ENCODE results near the gene AMACR. TPM values are rescaled to one million over a fixed set of nuclear protein-coding genes. Genes with fewer than 3 reads are reported as not detected.

Gene AMACR
- total RNA-seq = 1 to 10 TPM; 7.5 to 7.8 TPM

- Mint-ChIP-seq H3K27me3 (peaks cover 2% of the 10 kb centered on the region), H3K4me3 (peak within 1 kb of the TSS; percentile 79), H3K4me1 (peaks cover 36% of the 10 kb centered on the region), H3K9me3 (no peaks in the 10 kb centered on the region), H3K27ac (peak within 1 kb of the TSS; percentile 89), H3K36me3 (ENCODE audit: low read depth) (peaks cover 15% of the 10 kb centered on the region)
- DNase-seq = peak; percentile 86
- POLR2A ChIA-PET = interaction anchor here (0.8 to 3.1 kb wide), 5 partner anchors 8 to 922 kb away, joined by 3 to 24 read pairs (median 5); partner anchors contain the start of gene DNAJC21
- CTCF ChIA-PET = interaction anchor here (1.0 to 2.0 kb wide), 4 partner anchors 11 to 38 kb away, joined by 3 to 11 read pairs (median 6); no protein-coding TSS in a partner anchor
These were observed at the start of gene AMACR for GRCh38 chr5:34007621-34008600. Gene AMACR (minus strand): TSS chr5:34008050. CDS start chr5:34008019, 31 bp downstream.

GRCh38 chr5:34057569-34057968 lies 49.7 kb upstream of the AMACR start:
- Mint-ChIP-seq H3K36me3 (ENCODE audit: low read depth) (peaks cover 11% of the 10 kb centered on the region), H3K27me3 (no peaks in the 10 kb centered on the region), H3K9me3 (no peaks in the 10 kb centered on the region), H3K27ac (no peak overlapping the region), H3K4me1 (no peaks in the 10 kb centered on the region), H3K4me3 (no peak overlapping the region)
- CTCF ChIA-PET = no interaction called here
- POLR2A ChIA-PET = no interaction called here
- DNase-seq = no peak

DNA sequence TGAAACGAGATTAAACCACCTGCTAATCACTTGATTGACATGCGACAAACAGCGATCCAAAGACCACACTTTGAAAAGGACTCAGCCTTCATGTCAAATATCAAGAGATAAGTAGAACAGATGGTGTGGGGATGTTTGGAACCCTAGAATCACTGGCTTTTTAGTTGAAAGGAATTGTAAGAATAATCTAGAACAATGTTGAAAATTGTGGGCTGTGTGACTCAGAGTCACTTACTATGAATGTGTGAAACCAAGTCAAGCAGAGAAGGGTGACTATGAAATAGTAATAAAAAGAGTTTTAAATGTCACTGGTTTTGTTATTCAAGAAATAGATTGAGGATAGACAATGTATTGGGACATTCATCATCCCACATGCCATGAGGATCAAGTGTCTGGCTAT lies 49.3 kb upstream of the AMACR start:
- Mint-ChIP-seq H3K4me1 (no peaks in the 10 kb centered on the region), H3K27me3 (no peaks in the 10 kb centered on the region), H3K27ac (no peak overlapping the region), H3K4me3 (no peak overlapping the region), H3K36me3 (ENCODE audit: low read depth) (peaks cover 9% of the 10 kb centered on the region), H3K9me3 (no peaks in the 10 kb centered on the region)
- ChIA-PET POLR2A (no interaction called here), CTCF (no interaction called here)
- DNase-seq = no peak

DNA sequence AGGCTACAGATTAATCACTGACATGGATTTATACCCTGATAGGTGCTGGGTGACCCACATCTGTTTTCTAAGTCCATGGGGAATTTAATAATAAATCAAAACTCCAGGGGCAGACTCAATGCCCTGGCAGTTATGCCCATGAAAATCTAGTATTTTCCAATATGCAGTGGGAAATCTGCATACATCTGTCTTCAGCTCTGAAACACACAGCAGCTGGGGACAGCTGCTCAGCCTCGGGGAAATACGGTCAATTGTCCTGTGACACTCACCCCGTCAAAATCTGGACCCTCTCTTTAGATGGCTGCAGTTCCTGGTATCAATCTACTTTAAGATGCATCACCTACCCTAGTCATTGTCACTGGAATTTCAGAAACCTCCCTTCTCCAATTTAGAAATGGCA lies 47.8 kb upstream of the AMACR start:
- Mint-ChIP-seq H3K27me3 (no peaks in the 10 kb centered on the region), H3K36me3 (ENCODE audit: low read depth) (peaks cover 6% of the 10 kb centered on the region), H3K4me1 (no peaks in the 10 kb centered on the region), H3K4me3 (no peak overlapping the region), H3K27ac (no peak overlapping the region), H3K9me3 (no peaks in the 10 kb centered on the region)
- CTCF ChIA-PET = no interaction called here
- no peak for DNase-seq
- POLR2A ChIA-PET = no interaction called here

DNA sequence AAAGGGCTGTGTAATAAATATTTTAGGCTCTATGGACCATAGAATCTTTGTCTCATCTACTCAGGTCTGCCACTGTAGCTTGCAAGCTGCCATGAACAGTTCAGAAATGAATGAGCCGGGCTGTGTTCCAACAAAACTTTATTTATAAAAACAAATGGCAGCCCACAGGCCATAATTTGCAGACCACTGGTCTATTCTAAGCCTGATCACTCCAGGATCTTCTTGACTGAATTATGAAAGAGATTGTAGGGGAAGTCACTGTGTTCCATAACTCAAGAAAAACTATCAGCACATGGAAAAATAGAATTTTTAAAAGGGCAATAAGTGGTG lies 46.5 kb upstream of the AMACR start:
- POLR2A ChIA-PET = no interaction called here
- Mint-ChIP-seq H3K36me3 (ENCODE audit: low read depth) (peaks cover 10% of the 10 kb centered on the region), H3K27me3 (no peaks in the 10 kb centered on the region), H3K4me1 (no peaks in the 10 kb centered on the region), H3K27ac (no peak overlapping the region), H3K9me3 (no peaks in the 10 kb centered on the region), H3K4me3 (no peak overlapping the region)
- no peak for DNase-seq
- CTCF ChIA-PET = interaction anchor here (0.9 kb wide), 1 partner anchor 619 kb away, joined by 3 read pairs; no protein-coding TSS in a partner anchor

DNA sequence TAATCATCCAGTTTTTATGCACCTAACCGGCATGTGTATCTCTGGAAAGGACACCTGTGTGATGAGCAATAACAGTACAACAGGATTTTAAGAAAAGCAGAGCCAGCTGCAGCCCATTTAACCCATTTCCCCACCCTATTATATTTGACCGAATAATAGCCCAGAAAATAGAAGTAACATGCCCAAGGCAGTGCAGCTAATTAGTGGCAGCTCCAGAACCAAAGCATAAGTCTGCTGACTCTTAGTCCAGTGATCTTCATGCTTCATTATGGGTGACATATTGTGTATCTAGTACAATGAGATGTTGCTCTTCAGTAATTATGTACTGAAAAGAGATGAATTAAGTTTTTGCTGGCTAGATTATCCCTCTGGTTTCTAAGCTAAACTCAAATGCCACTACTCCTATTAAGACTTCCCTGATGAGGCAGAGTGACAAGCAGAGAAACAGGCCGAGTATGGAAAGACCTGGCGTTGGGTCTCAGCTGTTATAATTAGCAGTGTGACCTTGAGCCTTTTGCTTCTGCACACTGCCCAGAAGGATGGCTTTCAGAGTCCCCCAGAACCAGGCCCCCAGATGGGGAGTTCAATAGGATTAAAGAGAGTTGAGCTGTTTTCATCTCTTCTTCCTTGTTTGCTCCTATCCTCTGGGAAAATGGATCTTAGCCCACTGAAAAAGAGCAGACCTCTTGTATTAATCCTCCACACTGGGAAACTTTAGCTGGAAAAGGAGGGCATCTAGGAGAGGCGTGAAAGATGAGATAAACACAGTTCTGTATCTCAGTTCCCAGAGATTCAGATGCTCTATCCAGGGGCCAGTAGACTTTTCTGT lies 45.9 kb upstream of the AMACR start:
- CTCF ChIA-PET = interaction anchor here (0.9 kb wide), 1 partner anchor 618 kb away, joined by 3 read pairs; no protein-coding TSS in a partner anchor
- H3K4me1 Mint-ChIP-seq = no peaks in the 10 kb centered on the region

DNA sequence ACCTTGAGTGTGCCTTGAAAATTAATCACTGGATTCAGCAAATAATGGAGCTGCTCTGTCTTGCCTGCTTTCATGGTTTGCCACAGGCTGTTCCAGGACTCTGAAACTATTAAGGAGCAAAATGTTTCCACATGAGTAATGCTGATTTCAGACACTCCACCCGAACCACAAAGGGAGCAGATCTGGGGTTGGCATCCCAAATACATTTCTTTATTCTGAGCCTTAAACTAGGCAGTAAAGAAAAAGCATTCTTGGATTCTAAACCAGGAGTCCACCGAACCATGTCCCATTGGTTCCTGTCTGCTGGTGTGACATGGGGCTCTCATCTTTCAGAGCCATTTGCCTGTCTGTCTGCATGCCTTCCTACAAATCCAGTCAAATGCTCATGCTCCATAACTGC lies 45.3 kb upstream of the AMACR start:
- DNase-seq = no peak
- Mint-ChIP-seq H3K27me3 (no peaks in the 10 kb centered on the region), H3K36me3 (ENCODE audit: low read depth) (peaks cover 12% of the 10 kb centered on the region), H3K4me1 (no peaks in the 10 kb centered on the region), H3K4me3 (no peak overlapping the region), H3K27ac (no peak overlapping the region), H3K9me3 (no peaks in the 10 kb centered on the region)
- ChIA-PET CTCF (no interaction called here), POLR2A (no interaction called here)

More for the DNA sequence above, 45.9 kb upstream of the AMACR start:
- no peak for DNase-seq
- Mint-ChIP-seq H3K36me3 (ENCODE audit: low read depth) (peaks cover 10% of the 10 kb centered on the region), H3K27ac (no peak overlapping the region), H3K9me3 (no peaks in the 10 kb centered on the region), H3K4me3 (no peak overlapping the region), H3K27me3 (no peaks in the 10 kb centered on the region)
- POLR2A ChIA-PET = no interaction called here

DNA sequence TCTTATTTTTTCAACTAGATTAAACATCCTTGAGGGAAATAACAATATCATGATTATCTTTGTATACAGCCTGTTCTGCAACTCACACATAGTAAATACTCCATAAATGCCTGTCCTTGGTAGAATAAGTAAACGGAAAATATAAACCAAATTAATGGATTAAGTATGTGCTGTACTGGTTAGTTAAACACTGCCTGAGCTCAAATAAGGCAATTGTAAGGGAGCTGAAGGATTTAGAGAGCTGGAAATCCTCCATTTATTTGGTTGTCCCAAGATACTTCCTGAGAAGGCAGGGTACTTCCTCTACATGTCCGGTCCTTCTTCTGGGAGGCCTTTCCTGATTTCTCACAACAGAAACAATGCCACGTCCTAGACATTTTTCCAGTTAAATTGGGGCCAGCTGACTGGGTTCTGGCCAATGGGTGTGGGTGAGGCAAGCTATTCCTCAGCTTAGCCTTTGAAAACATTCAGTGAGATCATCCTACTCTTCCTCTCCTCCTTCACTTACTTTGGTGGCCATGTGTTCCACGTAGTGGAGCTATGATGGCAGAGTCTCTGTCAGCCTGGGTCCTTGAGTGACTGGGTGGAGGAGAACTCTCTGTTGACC lies 43.6 kb upstream of the AMACR start:
- H3K4me1 Mint-ChIP-seq = no peaks in the 10 kb centered on the region
- POLR2A ChIA-PET = no interaction called here
- H3K27me3 Mint-ChIP-seq = no peaks in the 10 kb centered on the region
- H3K27ac Mint-ChIP-seq = no peak overlapping the region
- H3K36me3 Mint-ChIP-seq (ENCODE audit: low read depth) = peaks cover 12% of the 10 kb centered on the region
- CTCF ChIA-PET = no interaction called here
- H3K4me3 Mint-ChIP-seq = no peak overlapping the region
- H3K9me3 Mint-ChIP-seq = no peaks in the 10 kb centered on the region
- DNase-seq = no peak

DNA sequence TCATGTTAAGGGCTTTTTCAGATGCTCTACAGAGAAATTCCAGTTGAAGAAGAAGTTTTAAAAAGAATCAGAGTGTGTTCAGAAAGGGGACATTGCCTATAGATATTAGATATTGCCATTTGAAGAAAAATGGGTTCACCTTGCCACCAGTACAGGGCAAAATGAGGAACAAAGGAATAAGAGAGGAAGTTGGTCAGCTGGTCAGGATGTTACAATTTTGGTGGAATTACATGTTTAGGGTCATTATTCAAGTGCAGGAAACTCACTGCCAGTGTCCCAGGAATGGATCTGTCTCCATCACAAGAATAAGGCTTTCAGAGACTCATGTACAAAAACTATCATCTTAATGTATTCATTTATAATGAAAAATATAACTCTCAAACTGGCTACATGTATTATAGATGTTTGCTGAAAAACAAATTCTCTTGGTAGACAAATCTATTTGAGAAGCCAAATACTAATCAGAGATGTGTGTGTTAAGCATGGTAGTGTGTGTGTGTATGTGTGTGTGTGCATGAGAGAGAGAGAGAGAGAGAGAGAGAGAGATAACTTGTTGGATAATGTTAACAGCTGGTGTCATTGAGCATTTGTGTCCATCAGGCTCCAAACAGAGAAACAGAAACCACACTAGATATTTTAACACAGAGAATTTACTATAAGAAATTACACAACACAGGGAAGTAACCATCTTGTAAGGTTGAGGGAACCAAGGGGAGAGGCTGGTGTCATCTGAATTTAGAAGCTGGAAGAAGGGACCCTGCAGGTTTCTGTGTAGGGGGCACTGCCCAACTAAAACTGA lies 40.1 kb upstream of the AMACR start:
- ChIA-PET POLR2A (no interaction called here), CTCF (interaction anchor here (1.9 kb wide), 1 partner anchor 51 kb away, joined by 8 read pairs; no protein-coding TSS in a partner anchor)
- peaks cover 12% of the 10 kb centered on the region for H3K36me3 Mint-ChIP-seq (ENCODE audit: low read depth)
- H3K9me3 Mint-ChIP-seq = no peaks in the 10 kb centered on the region
- no peaks in the 10 kb centered on the region for H3K4me1 Mint-ChIP-seq
- no peak overlapping the region for H3K27ac Mint-ChIP-seq
- no peak for DNase-seq
- H3K27me3 Mint-ChIP-seq = no peaks in the 10 kb centered on the region
- no peak overlapping the region for H3K4me3 Mint-ChIP-seq

GRCh38 chr5:34047143-34047542 lies 39.3 kb upstream of the AMACR start:
- Mint-ChIP-seq H3K27me3 (no peaks in the 10 kb centered on the region), H3K27ac (no peak overlapping the region), H3K9me3 (no peaks in the 10 kb centered on the region), H3K4me1 (no peaks in the 10 kb centered on the region), H3K4me3 (no peak overlapping the region), H3K36me3 (ENCODE audit: low read depth) (peaks cover 12% of the 10 kb centered on the region)
- DNase-seq = no peak
- POLR2A ChIA-PET = no interaction called here
- CTCF ChIA-PET = no interaction called here

DNA sequence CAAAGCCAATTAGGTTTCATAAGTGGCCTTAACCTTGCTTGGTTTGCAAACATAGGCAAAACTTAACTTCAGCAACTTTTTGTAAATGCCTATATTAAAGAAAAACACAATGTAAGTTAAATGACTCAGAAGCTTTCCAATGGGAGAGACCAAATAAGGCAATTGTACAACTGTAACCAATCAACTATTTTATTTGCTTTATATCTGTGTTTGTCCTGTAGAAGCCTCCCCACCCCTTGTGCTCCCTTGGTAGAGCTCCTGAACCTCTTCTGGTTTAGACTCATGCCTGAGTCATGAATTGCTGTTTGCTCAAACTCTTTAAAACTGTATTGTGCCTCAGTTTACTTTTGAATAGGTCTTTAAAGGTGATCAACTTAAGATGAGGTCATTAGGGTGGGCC lies 38.1 kb upstream of the AMACR start:
- POLR2A ChIA-PET = no interaction called here
- no peaks in the 10 kb centered on the region for H3K27me3 Mint-ChIP-seq
- H3K27ac Mint-ChIP-seq = no peak overlapping the region
- no peak overlapping the region for H3K4me3 Mint-ChIP-seq
- peaks cover 12% of the 10 kb centered on the region for H3K36me3 Mint-ChIP-seq (ENCODE audit: low read depth)
- H3K9me3 Mint-ChIP-seq = no peaks in the 10 kb centered on the region
- no peak for DNase-seq
- CTCF ChIA-PET = no interaction called here
- H3K4me1 Mint-ChIP-seq = no peaks in the 10 kb centered on the region

DNA sequence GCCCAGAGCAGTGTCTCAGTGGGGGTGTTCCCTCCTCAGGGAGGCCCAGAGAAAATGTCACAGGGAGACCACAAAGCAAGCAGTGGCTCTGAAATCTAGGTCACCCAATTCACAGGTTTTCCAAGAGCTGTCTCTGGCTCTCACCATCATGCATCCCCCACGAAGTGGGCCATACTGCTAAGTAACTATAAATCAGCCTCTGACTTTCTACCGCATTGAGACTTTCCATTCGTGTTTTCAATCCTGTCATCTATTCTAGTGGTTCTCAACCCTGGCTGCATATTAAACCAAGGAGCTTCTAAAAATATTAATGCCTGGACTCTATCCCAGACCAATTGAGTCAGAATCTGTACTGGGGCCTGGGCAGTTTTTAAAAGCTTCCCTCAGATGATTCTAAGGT lies 37.2 kb upstream of the AMACR start:
- Mint-ChIP-seq H3K4me1 (no peaks in the 10 kb centered on the region), H3K27ac (no peak overlapping the region), H3K4me3 (no peak overlapping the region), H3K27me3 (no peaks in the 10 kb centered on the region), H3K36me3 (ENCODE audit: low read depth) (peaks cover 4% of the 10 kb centered on the region), H3K9me3 (no peaks in the 10 kb centered on the region)
- ChIA-PET POLR2A (no interaction called here), CTCF (no interaction called here)
- no peak for DNase-seq
